Measurements from ENCODE around the gene CTDSP1.

Gene CTDSP1

DNA sequence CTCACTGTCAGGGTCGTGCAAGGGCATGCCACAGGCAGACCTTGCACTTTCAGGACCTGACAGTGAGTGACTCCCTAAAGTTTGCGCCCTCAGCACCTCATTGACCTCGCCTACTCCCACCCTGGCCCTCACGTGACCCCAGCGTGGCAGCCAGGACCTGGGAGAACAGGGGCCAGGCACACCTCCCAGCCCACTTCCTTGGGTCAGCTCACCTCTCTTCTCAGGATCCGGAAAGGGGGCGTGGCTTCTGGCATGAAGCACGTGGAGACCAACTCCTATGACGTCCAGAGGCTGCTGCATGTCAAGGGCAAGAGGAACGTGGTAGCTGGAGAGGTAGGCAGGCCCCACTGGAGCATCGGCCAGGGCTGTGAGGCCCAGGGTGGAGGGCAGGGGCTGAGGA lies 28.1 kb downstream of the CTDSP1 start:
- DNase-seq = no peak

DNA sequence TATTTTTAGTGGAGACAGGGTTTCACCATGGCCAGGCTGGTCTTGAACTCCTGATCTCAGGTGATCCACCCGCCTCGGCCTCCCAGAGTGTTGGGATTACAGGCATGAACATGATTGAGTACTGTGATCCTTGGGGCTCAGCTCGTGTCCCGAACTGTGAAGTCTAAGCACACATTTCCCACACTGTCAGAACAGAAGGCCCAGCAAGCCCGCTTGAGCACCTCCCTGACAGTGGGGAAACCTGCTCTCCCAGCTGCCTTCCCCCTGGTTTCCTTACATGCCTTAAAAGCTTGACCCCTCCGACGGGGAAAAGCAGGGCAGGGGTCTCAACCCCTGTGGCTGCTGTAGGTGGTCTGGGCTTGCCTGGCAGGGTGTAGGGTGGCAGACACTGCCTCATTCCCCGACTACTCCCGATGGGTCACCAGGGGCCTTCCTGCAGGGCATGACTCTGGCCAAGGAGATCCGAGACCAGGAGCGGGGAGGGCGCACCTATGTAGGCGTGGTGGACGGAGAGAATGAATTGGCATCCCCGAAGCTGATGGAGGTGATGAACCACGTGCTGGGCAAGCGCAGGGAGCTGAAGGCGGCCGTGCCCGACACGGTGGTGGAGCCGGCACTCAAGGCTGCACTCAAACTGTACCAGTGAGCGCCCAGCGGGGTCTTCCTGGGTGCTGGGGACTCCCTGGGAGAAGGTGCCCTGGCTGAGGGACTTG lies 29.3 kb downstream of the CTDSP1 start:
- DNase-seq = no peak

DNA sequence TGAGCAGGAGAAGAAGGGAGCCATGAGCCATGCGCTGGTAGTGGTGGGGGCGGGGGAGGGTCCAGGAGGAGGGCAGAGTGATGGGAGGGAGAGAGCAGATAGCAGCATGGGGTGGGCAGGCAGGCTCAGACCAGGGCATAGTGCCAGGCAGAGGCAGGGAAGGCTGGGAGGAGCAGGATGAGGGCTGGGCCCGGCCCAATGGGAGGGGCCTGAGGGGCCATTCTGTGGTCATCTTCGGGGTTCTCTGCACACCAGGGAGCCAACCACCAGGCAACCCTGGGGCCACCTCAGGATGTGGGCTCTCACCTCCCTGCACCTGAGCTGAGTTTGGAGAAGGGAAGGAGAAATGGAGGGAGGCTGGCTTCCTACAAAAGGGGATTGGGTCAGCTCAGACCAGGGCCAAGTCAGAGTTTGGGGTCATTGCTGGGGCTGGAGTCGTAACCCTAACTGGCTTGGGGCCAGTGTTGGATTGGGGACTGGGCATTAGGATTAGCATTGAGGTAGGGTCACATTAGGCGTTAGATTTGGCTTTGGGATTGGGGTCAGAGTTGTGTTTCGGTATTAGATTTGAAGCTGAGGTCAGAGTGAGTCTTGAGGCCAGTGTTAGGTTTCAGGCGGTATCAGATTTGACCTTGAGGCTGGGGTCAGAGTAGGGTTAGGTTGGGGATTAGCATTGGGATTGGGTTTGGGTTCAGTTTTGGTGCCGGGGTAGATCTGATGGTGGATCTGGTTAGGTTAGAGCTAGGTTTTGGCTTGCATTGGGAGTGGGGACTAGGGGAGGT lies 30.4 kb downstream of the CTDSP1 start:
- DNase-seq = no peak

DNA sequence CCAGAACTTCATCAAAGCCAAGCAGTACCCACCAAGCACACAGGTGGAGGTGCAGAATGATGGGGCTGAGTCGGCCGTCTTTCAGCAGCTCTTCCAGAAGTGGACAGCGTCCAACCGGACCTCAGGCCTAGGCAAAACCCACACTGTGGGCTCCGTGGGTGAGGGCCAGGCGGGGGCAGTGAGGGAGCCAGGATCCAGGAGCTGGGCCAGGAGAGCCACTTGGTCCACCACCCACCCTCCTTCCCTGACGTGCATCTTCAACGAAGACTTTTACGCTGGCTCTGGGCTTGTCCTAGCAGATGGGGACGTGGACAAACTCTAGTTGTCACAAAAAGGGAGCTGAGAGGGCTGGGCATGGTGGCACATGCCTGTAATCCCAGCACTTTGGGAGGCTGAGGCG lies 31.1 kb downstream of the CTDSP1 start:
- no peak for DNase-seq

DNA sequence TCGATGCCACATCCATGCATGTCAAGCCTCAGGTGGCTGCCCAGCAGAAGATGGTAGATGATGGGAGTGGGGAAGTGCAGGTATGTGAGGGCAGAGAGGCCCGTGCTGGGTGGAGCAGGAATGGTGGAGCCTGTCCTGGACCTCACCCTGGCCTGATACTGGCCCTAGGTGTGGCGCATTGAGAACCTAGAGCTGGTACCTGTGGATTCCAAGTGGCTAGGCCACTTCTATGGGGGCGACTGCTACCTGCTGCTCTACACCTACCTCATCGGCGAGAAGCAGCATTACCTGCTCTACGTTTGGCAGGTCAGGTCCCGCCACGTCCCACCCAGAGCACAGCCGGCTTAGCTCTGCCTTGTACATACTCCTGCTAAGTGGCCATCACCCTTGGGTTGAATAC lies 32.2 kb downstream of the CTDSP1 start:
- no peak for DNase-seq

DNA sequence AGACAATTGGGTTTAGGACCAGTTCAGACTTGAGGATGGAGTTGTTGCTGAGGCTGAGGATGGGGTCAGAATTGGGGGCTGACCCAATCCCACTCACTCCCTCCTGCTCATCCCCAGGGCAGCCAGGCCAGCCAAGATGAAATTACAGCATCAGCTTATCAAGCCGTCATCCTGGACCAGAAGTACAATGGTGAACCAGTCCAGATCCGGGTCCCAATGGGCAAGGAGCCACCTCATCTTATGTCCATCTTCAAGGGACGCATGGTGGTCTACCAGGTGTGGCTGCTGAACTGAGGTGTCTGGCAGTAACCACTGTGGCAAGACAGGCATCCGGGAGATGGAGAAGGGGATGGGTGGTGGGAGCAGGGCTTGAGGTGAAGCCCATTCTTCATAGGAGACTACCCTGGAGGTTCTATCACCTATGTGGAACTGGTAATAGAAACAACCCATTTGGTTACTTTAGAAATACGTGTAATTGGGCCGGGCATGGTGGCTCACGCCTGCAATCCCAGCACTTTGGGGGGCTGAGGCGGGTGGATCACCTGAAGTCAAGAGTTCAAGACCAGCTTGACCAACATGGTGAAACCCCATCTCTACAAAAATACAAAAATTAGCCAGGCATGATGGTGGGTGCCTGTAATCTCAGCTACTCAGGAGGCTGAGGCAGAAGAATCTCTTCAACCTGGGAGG lies 33.2 kb downstream of the CTDSP1 start:
- no peak for DNase-seq

DNA sequence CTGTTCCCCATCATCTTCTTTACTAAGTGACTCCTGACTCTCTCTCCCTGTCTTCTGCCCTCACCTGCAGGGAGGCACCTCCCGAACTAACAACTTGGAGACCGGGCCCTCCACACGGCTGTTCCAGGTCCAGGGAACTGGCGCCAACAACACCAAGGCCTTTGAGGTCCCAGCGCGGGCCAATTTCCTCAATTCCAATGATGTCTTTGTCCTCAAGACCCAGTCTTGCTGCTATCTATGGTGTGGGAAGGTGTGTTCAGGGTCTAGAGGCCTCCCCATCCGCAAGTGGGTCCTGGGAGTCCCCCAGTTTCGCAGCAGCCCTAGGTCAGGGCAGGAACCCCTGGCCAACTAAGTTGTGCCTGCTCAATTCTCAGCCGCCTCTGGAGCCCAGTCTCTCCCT lies 34.8 kb downstream of the CTDSP1 start:
- DNase-seq = no peak

DNA sequence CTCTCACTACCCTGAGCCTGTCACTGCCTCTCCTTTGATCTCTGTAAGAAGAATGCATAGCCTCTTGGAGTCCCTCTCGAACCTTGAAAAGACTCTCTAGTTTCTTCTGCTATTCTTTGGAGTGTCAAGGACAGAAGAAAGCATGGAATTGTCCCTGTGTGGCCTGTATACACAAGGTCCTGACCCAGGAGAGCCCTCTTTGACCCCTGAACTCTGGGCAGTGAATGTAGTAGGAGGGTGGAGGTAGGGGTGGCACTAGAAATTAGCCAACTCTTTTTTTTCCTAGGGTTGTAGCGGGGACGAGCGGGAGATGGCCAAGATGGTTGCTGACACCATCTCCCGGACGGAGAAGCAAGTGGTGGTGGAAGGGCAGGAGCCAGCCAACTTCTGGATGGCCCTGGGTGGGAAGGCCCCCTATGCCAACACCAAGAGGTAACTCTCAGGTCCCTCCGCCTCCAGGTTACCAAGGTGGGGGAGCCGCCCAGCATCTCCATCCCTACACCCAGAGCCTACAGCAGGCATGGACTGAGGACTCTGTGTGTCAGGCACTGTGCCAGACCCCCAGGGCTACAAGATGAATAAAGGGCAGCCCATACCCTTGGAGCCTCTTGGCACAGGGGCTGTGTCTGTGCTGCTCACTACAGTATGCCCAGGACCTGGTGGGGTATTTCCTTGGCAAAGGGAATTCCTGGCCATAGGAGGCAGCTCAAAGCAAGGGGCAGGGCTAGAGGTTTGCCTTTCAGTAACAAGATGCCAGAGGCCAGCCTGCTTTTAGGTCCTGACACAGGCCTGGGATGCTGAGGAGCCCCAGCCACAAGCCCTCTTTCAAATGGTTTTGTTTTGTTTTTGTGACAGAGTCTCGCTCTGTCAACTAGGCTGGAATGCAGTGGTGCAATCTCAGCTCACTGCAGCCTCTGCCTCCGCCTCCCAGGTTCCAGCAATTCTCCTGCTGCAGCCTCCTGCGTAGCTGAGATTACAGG lies 35.6 kb downstream of the CTDSP1 start:
- no peak for DNase-seq

DNA sequence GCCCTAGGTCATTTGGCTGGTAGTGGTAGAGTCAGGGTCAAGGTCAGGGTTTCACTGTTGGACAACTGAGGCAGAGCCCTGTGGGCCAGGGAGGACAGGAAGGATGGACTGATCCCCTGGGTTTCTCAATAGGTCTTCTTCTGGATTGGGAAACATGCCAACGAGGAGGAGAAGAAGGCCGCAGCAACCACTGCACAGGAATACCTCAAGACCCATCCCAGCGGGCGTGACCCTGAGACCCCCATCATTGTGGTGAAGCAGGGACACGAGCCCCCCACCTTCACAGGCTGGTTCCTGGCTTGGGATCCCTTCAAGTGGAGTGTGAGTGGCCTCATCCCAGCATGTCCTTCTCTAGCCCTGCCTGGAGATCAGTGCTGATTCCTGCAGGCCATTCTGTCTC lies 37.3 kb downstream of the CTDSP1 start:
- DNase-seq = no peak

DNA sequence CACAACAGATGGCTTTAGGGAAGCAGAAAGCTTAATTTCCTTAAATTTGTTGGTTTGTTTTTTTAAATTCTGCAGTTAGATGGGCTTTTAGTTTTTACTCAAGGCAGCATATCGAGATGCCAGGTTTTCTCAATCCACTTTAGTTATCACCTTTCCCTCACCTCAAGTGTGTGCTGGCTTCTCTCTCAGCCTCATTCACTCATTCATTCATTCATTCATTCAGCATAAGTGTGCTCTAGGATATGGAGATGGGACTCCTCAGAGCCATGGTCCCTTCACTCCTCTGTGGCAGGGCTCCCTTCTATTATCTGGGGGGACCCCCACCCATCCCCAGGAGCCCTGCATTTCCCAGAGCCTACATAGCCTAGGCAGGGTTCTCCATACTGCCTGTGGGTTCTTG lies 38.3 kb downstream of the CTDSP1 start:
- DNase-seq = no peak

DNA sequence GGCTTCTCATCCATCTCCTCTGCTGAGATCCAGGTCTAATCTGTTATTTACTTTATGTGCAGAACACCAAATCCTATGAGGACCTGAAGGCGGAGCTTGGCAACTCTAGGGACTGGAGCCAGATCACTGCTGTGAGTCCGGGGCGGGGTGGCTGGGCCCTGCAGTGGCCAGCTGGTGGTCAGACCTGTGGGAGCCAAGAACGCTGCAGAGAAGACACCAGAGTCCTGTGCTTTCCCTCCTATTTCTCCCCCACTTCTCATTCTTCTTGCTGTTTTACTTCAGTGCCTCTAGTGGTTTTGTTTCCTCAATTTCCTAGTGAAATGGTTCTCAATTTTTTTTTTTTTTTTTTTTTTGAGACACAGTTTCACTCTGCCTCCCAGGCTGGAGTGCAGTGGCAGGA lies 38.9 kb downstream of the CTDSP1 start:
- DNase-seq = no peak

DNA sequence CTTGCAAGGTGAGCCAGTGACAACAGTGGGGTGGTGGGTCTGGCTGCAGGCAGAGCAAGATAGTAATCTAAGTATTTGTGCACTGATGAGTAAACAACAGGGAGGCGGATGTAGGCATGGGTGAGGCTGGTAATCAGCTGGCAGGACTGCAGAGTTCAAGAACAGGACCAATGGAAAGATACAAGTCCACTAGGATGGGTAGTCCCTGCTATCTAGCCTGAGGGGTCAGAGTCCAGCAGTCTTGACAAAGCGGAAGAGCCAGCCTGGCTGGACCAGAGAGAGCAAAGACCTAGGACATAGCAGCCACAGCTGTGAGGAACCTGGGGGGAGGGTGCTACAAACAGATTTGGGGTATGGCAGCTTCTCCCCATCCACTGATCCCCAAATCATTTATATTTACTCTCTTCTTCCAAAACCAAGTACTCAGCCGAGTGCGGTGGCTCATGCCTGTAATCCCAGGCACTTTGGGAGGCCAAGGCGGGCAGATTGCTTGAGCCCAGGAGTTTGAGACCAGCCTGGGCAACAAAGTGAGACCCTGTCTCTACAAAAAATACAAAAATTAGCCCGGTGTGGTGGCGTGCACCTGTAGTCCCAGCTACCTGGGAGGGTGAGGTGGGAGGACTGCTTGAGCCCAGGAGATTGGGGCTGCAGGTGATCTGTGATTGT lies 45.2 kb downstream of the CTDSP1 start:
- DNase-seq = no peak

DNA sequence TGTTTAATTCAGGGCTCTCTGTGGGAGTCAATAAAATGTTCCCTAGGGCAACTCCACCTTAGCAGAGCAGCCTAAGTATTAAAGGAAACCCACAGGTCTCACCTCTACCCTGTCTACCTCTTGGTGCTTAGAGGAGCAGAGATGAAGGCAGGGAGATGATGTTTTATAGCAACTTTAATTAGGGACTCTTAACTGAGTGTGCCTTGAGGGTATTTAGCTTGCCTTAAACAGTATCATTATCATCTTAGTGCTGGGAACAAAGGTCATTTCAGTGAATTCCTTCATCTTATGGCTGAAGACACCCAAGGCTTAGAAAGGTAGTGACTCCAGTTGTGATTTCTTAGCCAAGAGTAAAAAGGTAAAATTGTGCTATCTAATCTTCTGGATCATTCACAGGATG lies 45.9 kb downstream of the CTDSP1 start:
- DNase-seq = no peak

DNA sequence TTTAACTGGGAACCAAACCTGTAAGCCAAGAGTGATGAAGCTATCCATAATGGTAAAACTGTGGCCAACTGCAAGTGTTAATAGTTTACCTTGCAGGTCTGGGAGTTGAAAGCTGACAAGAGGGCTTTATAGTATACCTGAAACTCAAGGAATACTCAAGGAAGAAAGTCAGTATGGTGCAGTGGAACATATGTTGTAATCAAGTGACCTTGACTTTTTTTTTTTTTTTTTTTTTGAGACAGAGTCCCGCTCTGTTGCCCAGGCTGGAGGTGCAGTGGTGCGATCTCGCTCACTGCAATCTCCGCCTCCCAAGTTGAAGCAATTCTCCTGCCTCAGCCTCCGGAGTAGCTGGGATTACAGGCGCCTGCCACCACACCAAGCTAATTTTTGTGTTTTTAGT lies 46.9 kb downstream of the CTDSP1 start:
- DNase-seq = no peak

DNA sequence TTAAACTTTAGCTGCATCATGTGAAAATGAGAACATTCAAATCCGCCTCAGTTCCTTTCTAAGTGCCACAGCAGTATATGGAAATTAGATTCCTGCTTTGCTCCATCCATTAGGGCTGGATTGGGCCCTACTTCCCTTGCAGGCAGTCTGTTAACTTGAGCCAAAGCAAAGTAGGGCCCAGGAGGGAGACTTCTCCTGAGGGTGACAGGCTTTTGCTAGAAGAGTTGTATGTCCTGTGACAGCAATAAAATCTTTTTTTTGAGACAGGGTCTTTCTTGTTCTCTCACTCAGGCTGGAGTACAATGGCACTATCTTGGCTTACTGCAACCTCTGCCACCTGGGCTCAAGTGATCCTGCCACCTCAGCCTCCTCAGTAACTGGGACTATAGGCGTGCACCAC lies 47.4 kb downstream of the CTDSP1 start:
- DNase-seq = no peak

DNA sequence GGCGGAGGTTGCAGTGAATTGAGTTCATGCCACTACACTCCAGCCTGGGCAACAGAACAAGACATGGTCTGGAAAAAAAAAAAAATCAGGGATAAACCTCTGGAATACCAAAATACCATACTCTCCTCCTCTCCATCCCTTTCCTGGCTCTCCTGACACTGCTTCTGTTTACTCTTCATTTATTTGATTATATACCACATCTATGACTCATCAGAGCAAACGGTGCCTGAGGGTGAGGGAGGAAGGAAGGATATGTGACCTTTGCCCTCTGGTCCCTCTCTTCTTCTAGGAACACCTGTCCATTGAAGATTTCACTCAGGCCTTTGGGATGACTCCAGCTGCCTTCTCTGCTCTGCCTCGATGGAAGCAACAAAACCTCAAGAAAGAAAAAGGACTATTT lies 49.3 kb downstream of the CTDSP1 start:
- no peak for DNase-seq

DNA sequence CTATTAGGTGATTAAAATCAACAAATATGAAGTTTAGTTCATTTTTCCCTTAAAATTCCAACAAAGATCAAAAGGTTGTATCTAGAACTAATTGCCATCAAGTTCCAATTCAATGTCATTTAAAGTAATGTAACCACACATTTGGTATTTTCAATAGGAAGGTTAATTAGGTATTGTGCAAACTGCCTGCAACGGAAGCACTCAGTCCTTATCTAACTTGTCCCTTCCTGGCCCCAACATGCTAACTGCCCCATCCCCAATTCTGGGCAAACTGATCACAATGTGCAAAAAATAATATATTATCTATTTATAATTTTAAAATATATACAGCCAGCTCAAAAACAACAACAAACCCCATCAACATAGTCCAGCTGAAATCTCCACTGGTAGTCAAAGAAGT lies 52.4 kb downstream of the CTDSP1 start:
- DNase-seq = no peak

Measured in activated CD4-positive, alpha-beta T cell treated with anti-CD3 and anti-CD28 coated beads for 4 hours (primary cell).